ENCODE data around the gene CD160. TPM values are rescaled to one million over a fixed set of nuclear protein-coding genes. Genes with fewer than 3 reads are reported as not detected.

CD160 gene
- total RNA-seq, 1 donor from 2014 or later, result not detected

DNA sequence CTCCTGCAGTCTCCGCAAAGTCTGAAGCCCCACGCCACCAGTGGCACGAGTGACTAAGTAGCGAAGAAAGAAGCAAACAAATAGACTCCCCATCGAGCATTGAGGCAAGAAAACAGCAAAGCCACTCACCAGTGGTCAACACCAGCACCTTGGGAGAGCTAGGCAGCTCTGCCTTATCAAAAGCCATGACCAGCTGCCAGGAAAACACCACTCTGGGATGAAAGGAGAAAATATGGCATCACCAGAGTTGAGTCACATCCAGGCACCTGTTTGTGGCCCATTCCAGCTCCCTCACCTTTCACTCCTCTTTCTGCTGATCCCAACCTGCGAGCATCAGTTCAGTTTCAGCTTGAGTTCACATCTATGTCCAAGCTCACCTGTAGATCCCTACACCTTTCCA lies 29.4 kb upstream of the CD160 start:
- DNase-seq, result no peak
- H3K36me3 Mint-ChIP-seq (ENCODE audit: unreplicated experiment), result peaks cover 5% of the 10 kb centered on the region

GRCh38 chr1:145690587-145691558 lies 28.4 kb upstream of the CD160 start:
- Mint-ChIP-seq H3K9me3 (ENCODE audit: unreplicated experiment) (peaks cover 4% of the 10 kb centered on the region), H3K27ac (ENCODE audit: unreplicated experiment) (no peak overlapping the region), H3K36me3 (ENCODE audit: unreplicated experiment) (peaks cover 5% of the 10 kb centered on the region), H3K27me3 (ENCODE audit: unreplicated experiment) (peaks cover 6% of the 10 kb centered on the region), H3K4me1 (ENCODE audit: low read depth, unreplicated experiment) (peaks cover 2% of the 10 kb centered on the region), H3K4me3 (ENCODE audit: unreplicated experiment) (no peak overlapping the region)
- TF ChIP-seq, protein P1, sequence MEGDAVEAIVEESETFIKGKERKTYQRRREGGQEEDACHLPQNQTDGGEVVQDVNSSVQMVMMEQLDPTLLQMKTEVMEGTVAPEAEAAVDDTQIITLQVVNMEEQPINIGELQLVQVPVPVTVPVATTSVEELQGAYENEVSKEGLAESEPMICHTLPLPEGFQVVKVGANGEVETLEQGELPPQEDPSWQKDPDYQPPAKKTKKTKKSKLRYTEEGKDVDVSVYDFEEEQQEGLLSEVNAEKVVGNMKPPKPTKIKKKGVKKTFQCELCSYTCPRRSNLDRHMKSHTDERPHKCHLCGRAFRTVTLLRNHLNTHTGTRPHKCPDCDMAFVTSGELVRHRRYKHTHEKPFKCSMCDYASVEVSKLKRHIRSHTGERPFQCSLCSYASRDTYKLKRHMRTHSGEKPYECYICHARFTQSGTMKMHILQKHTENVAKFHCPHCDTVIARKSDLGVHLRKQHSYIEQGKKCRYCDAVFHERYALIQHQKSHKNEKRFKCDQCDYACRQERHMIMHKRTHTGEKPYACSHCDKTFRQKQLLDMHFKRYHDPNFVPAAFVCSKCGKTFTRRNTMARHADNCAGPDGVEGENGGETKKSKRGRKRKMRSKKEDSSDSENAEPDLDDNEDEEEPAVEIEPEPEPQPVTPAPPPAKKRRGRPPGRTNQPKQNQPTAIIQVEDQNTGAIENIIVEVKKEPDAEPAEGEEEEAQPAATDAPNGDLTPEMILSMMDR (IDR thresholded peaks at IDR 0.05; ENCODE audit: partially characterized antibody, unreplicated experiment), result no peak
- no peak for DNase-seq

More for the DNA sequence above, 29.4 kb upstream of the CD160 start:
- Mint-ChIP-seq H3K27ac (ENCODE audit: unreplicated experiment) (no peak overlapping the region), H3K9me3 (ENCODE audit: unreplicated experiment) (peaks cover 4% of the 10 kb centered on the region), H3K27me3 (ENCODE audit: unreplicated experiment) (peaks cover 4% of the 10 kb centered on the region), H3K4me1 (ENCODE audit: low read depth, unreplicated experiment) (peaks cover 1% of the 10 kb centered on the region), H3K4me3 (ENCODE audit: unreplicated experiment) (no peak overlapping the region)
- TF ChIP-seq, protein P1 (IDR thresholded peaks at IDR 0.05; ENCODE audit: partially characterized antibody, unreplicated experiment), result no peak

GRCh38 chr1:145692785-145693443 lies 26.4 kb upstream of the CD160 start:
- Mint-ChIP-seq H3K36me3 (ENCODE audit: unreplicated experiment) (peaks cover 5% of the 10 kb centered on the region), H3K4me3 (ENCODE audit: unreplicated experiment) (no peak overlapping the region), H3K27me3 (ENCODE audit: unreplicated experiment) (peaks cover 10% of the 10 kb centered on the region), H3K4me1 (ENCODE audit: low read depth, unreplicated experiment) (peaks cover 3% of the 10 kb centered on the region), H3K9me3 (ENCODE audit: unreplicated experiment) (peaks cover 4% of the 10 kb centered on the region), H3K27ac (ENCODE audit: unreplicated experiment) (no peak overlapping the region)
- TF ChIP-seq, protein P1 (IDR thresholded peaks at IDR 0.05; ENCODE audit: partially characterized antibody, unreplicated experiment), result no peak
- no peak for DNase-seq

DNA sequence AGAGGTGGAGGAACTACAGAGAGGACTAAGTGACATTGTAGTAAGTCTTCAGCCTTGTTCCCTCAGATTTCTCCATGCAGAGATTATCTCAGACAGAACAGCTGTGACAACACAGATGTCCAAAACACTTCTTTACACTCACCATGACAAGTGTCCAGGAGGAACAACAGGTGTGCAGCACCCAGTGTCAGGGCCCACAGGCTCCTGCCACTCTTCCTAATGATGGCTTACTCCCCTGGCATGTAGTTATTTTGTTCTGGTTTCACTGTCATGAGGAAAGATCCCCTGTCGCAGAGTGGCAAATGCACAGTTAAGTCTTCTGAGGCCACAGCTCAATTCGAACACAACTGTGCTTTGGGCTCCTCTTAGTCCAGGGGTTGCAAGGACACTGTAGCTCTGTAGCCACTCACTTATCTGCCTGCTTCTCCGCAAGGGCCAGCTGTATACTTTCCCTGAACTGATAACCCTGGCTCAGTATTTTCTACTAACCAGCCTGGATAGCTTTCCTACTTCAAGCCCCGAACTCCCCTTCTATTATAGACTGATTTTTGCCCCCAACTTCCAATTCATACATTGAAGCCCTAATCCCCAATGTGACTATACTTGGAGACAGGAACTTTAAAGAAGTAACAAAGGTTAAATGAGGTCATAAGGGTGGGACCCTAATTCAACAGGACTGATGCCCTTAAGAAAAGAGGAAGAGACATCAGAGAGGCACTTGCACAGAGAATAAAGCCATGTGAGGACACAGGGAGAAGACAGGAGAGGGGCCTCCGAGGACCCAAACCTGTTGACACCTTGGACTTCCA lies 23.3 kb upstream of the CD160 start:
- Mint-ChIP-seq H3K27ac (ENCODE audit: unreplicated experiment) (no peak overlapping the region), H3K27me3 (ENCODE audit: unreplicated experiment) (peaks cover 6% of the 10 kb centered on the region)
- no peak for DNase-seq

More for the DNA sequence above, 23.3 kb upstream of the CD160 start:
- no peaks in the 10 kb centered on the region for H3K36me3 Mint-ChIP-seq (ENCODE audit: unreplicated experiment)
- TF ChIP-seq, protein P1 (IDR thresholded peaks at IDR 0.05; ENCODE audit: partially characterized antibody, unreplicated experiment), result no peak
- H3K4me3 Mint-ChIP-seq (ENCODE audit: unreplicated experiment), result no peak overlapping the region
- H3K9me3 Mint-ChIP-seq (ENCODE audit: unreplicated experiment), result peaks cover 3% of the 10 kb centered on the region
- H3K4me1 Mint-ChIP-seq (ENCODE audit: low read depth, unreplicated experiment), result peaks cover 2% of the 10 kb centered on the region

All from glutamatergic neuron (in vitro differentiated cells).